Measurements from ENCODE around the gene CCK.

CCK gene

DNA sequence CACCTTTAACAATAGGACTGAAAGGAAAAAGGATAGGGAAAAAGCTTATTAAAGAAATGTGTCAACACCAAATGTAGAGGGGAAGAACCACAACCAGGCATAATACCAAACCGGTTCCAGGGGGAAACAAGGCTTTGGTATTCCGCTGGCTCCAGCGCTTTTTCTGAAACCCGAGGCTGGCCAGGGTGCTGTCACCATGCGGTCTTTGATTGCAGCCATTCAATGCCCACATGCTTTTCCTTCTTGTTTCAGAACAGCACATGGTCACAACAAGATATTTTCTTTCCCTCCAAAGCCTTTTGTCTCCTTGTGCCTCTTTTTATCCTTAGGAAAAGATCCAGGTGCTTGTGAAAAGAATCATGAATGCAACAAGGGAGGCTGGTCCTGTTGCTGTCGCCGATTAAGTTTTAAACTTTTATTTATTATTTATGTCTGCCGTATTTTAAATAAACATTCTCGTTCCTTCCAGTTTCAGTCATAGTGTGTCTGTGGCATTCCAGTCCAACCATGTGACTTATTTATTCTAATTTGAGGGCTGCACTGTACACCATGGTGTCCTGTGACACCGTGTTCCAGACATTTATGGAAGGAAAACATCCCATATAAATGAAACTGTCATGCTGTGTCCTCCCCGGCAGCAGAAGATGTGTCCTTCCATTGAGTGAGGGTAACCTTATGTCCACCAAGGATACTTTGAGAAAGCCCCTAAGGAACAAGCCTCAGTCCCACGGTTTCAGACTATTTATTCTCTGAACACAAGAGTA, 41.1 kb downstream of the CCK start:
- no peak for DNase-seq

DNA sequence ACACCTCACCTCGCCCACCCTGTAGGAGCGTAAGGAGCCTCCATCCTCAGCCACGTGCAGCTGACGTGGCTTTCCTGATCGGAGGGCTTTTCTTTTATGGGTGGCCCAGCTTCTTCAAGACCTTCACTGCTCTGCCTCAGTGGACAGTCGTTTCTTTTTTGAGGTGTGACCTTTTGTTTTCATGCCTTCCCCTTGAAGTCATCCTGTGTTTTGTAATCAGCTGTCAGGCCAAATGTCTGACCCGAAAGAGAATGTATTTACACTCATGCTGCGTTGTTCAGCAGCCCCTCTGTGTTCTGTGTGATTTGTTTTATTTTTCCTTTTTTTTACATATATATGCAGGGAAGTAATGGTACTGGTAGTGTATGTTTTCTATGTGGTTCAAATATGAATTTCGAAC, 41.8 kb downstream of the CCK start:
- no peak for DNase-seq

DNA sequence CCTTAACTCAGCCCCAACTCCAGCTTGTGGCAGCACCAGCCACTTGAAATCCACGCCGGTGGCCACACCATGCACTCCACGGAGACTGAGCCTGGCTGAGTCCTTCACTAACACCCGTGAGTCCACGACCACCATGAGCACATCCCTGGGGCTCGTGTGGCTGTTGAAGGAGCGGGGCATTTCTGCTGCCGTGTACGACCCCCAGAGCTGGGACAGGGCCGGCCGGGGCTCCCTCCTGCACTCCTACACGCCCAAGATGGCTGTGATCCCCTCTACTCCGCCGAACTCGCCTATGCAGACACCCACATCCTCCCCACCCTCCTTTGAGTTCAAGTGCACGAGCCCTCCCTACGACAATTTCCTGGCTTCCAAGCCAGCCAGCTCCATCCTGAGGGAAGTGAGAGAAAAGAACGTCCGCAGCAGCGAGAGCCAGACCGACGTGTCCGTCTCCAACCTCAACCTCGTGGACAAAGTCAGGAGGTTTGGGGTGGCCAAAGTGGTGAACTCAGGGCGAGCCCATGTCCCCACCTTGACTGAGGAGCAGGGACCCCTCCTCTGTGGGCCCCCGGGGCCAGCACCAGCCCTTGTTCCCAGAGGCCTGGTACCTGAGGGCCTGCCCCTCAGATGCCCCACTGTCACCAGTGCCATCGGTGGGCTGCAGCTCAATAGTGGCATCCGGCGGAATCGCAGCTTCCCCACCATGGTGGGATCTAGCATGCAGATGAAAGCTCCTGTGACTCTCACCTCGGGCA, 42.9 kb downstream of the CCK start:
- no peak for DNase-seq

DNA sequence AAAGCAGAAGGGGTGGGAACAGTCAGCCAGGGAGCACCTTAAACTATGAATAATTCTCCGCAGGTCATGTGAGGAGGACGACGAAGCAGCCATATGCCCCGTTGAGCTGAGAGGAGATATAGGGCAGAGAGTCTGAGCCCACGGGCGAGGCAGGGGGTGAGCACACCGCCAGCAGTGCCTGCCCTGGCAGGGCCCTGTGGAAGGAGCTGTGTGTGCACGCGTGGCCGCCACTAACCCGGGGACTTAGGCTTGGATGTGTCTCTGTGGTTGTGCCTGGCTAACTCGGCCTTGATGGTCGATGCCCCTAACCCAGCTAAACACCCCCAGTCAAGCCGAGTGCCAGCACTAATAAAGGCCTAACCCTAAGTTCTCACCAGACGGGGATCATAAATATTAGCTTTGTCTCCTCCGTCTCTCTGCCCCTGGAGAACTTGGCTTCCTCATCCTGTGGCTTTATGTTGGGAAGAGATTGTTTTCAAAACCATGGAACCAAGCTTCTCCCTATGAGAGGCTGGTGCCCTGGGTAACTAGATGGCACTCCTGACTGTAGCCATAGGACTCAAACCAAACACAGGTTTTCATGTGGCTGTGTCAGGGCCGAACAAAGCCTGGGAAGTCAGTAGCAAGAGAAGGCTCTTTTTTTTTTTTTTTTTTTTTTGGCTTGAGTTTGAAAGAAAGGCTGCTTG, 45.4 kb downstream of the CCK start:
- DNase-seq = no peak

DNA sequence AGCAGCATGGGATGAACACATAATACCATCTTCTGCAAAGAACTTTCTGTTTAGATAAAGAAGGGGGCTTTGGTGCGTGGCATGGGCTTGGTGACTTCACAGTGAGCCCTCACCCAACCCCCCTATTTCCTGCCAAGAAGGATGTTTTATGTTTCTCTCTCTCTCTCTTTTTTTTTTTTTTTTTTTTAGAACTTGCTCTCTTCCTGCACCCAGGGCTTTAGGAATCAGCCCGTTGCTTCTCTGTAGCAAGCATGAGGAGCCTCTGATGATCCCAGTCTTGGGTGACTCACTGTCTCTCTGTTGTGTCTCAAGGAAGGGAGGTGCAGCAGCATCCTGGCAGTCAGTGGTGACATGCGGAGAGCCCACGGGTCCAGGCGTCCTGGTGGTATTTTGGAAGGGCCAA, 49.1 kb downstream of the CCK start:
- no peak for DNase-seq

DNA sequence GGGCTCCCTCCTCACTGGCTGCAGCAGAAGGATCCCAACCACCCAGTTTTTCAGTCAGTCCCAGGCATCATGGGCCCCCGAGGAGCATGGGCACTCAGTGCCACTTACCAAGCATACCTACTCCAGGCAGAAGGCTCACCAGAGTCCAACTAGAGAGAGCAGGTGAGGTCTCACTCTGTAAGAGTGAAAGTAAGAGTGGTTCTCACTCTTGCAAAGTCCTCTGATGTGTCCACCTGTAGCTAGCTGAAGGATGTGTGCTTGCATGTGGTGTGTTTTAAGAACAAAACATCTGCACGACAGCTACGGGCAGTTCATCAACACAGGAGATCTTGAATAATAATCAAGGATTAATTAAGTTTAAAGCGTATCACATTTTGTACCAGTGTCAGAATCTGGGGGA, 49.7 kb downstream of the CCK start:
- DNase-seq = no peak

DNA sequence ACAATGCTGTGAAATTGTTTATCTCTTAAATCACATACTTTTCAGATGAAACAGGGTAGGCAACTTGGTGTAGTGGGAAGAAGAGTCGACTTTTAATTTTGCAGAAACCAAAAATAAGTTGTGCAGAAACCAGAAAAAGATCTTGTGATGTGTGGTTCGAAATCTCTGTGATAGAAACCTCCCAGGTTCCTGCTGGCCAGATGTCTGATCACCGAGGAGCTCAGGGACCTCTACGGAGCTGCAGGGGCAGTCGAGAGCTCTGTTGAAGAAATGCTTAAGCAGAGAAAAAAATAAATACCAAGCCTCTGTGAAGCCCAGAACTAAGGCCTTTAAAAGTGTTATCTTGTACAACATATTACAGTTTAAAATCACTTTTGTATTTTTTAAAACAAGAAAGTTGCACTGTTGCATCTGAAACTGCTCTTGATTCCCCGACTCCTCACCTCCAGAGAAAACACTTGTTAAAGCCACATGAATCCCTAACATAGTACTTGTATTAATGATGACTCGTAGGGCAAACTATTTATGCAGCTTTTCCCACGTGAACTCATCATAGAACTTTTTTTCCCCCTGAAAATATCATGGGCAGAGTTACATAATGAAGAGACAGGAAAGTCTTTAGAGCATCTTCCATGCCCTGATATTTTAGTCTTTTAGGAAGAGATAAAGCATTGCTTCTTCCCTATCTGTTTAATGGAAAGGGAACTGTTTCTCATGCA, 51.3 kb downstream of the CCK start:
- no peak for DNase-seq

DNA sequence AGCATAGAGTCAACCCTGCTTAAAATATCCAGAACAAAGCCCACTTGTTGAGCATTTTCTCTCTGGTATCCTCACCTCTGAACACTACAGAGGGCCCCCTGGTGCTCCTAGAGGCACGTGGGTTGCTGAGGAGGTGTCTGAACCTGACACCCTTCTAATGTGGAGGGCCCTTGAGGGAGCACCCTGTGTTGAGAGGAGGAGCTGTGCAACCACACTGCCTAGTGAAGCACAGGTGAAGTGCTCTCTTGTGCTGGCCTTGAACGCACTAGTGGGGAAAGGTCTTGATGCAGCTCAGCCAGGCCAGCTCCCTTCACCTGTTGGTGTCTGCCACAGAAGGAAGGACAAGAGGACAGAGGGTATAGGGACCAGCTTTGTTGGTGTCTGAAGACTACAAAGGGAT, 51.9 kb downstream of the CCK start:
- no peak for DNase-seq

DNA sequence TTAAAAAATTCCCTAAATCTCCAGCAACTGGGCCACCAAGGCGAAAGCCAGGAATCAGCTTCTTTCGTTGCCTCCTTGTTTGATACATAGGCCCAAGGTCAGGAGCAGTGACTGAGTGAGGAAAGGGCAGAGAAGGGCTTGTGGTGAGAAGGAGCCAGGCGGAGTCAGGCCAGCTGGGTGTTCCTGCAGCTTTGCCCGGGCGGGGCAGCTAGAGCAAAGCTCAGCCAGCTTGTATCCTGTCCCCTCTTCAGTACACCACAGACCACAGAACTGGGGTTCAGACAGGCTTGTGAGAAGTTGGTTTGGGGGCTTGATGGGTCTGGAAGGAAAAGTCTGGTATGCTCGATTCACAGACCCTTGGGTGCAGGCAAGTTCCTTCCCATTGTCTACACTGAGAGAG, 52.6 kb downstream of the CCK start:
- no peak for DNase-seq

DNA sequence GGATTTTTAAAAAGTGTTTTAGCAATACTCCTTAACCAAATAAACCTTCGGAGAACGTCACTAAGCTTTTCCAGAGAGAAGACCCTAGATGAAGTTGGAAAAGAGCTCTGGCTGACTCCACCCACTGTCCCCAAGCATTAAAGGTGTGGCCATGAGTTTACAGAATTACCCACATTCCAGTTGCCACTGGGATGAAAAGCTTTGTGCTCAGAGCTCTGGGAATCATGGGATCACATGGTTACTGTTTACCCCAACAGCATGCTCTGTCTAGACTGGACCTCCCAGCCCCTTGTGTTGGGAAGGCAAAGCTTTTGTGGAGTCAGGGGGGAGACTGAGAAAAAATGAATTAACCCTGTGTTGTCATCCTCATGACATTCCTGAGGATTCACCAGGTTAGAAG, 55.3 kb downstream of the CCK start:
- DNase-seq = no peak

DNA sequence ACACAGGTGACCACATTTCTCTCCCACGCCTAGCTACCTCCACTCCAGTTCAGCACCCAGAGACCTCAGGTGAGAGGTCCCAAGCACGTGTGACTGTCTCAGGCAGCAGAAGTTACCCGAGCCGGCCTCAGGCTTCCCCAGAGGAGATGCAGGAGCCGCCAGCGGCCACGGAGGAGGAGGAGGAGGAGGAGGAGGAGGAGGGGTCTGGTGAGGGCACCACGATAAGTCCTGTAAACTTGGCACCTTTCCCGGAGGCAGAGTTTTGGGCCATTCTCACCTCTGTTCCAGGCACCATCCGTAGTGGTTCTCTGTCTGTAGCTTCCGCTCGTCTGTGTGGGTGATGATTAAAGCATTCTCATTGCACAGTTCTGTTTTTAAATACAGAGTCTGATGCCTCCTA, 56.1 kb downstream of the CCK start:
- no peak for DNase-seq

Measured in COR-L47 (cell line).